Cardiac muscle cell (in vitro differentiated cells and primary cell): ENCODE results near the gene CSNK1A1. TPM values are rescaled to one million over a fixed set of nuclear protein-coding genes. Genes with fewer than 3 reads are reported as not detected.

Source experiments
- DNase-seq, 2 donors: peaks; one replicate each; pipeline versions ENCODE4 v3.0.0 to v3.0.0-alpha.2; 2010 to 2017; ENCODE audit warnings: low read depth in 1 of 2, low spot score in 1 of 2
- H3K27ac ChIP-seq: fragments of 200-600 bp; sonication (generic); 2 replicates; pipeline ENCODE4 v1.5.1; 2016
- H3K27me3 ChIP-seq: fragments of 200-600 bp; sonication (generic); 2 replicates; pipeline ENCODE4 v1.6.0; 2016; ENCODE audit warnings: control low read depth
- H3K36me3 ChIP-seq: fragments of 200-600 bp; sonication (generic); 2 replicates; pipeline ENCODE4 v1.5.1; 2016; ENCODE audit warnings: control low read depth
- H3K4me1 ChIP-seq: fragments of 200-600 bp; sonication (generic); 2 replicates; pipeline ENCODE4 v1.8.1; 2017; ENCODE audit warnings: low read depth, mild to moderate bottlenecking, mixed run types
- H3K4me3 ChIP-seq: fragments of 200-600 bp; sonication (generic); 2 replicates; pipeline ENCODE4 v1.5.1; 2016; ENCODE audit warnings: mild to moderate bottlenecking
- H3K9me3 ChIP-seq: fragments of 200-600 bp; sonication (generic); 2 replicates; pipeline ENCODE4 v1.5.1; 2017; ENCODE audit warnings: low read depth, mild to moderate bottlenecking, control low read depth
- polyA plus RNA-seq: library from polyadenylated mRNA; unstranded; fragments of >200 nt; fragmentation: Nextera tagmentation; extraction: Ambion mirVana; gene quantifications from 2 replicates; pipeline ENCODE4 v1.2.1, GENCODE V29; 2016
- total RNA-seq: library from RNA; depleted of rRNA; stranded (reverse); fragments of >200 nt; gene quantifications from 2 replicates; pipeline ENCODE4 v1.2.3, GENCODE V29; 2016
- TF ChIP-seq, protein P1 (sequence below): IDR thresholded peaks from 2 replicates; pipeline ENCODE4 v1.5.1; 2012; ENCODE audit warnings: low read depth, mild to moderate bottlenecking, low read length

Gene CSNK1A1
- total and polyA plus RNA-seq, 2 experiments from 2014 or later = 161 to 286 TPM

DNA sequence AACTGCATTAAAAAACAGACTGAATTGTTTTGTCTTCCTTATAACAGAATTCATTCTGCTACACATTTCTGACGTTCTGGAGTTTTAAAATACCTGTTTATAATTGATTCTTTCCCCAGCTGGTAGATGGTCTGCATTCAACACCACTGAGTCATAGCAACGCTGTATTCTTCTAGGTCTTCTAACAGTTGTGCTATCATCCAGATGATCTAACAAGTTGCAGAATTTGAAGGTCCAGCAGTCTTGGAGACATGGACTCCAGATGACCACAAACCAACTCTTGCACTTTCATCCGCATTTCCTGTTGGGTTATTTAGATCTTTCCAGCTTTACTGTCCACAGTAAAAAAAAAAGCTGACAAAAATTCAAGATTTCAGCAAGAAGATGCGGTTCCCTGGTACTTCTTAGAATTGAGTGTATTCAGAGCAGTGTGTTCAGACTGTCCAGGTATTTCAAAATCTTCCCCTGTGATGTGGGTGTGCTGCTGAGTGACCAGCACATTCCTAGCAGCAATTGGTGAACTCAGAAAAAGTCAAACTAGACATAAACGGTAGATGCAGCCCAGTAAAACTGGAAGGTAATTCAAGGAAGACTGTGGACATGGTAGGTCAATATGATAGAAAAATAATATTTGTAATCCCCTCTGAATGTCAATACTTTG lies 50.2 kb downstream of the CSNK1A1 start:
- no peaks in the 10 kb centered on the region for H3K4me1 ChIP-seq
- no peak overlapping the region for H3K4me3 ChIP-seq
- H3K36me3 ChIP-seq = peaks cover 73% of the 10 kb centered on the region
- DNase-seq = peak in 1 of 2 donors; percentile 24
- TF ChIP-seq, protein P1, sequence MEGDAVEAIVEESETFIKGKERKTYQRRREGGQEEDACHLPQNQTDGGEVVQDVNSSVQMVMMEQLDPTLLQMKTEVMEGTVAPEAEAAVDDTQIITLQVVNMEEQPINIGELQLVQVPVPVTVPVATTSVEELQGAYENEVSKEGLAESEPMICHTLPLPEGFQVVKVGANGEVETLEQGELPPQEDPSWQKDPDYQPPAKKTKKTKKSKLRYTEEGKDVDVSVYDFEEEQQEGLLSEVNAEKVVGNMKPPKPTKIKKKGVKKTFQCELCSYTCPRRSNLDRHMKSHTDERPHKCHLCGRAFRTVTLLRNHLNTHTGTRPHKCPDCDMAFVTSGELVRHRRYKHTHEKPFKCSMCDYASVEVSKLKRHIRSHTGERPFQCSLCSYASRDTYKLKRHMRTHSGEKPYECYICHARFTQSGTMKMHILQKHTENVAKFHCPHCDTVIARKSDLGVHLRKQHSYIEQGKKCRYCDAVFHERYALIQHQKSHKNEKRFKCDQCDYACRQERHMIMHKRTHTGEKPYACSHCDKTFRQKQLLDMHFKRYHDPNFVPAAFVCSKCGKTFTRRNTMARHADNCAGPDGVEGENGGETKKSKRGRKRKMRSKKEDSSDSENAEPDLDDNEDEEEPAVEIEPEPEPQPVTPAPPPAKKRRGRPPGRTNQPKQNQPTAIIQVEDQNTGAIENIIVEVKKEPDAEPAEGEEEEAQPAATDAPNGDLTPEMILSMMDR = no peak
- H3K9me3 ChIP-seq = no peaks in the 10 kb centered on the region
- peak overlapping the region; percentile 43 for H3K27ac ChIP-seq
- no peaks in the 10 kb centered on the region for H3K27me3 ChIP-seq

DNA sequence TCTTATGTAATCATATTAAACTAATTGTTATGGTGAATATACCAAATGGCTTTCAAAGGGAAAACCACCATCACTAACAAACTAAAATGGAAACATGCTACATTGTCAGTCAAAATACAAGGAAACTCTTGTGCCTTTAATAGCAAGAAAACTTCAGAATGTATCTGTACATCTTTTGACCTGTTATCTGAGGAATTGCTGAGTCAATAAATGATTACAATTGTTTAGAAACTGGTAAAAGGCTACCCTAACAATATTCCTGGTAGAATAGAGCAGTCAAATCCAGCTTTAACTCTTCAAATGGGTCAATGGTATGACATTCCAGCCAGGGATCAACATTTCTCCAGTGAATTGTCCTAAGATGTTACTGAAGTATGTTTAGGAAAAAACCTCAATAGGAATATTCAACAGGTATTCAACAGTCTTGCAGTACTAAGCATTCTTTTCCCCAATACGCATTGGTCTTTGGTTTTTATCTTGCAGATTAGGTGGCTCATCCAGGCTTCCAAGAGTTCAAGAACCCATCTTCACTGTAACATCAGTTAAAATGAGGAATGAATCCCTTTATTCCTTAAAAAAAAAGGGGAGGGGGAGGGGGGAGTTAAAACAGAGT lies 52.4 kb downstream of the CSNK1A1 start:
- Histone ChIP-seq H3K36me3 (peaks cover 68% of the 10 kb centered on the region), H3K27me3 (no peaks in the 10 kb centered on the region), H3K27ac (peak overlapping the region; percentile 61), H3K9me3 (no peaks in the 10 kb centered on the region), H3K4me1 (no peaks in the 10 kb centered on the region), H3K4me3 (no peak overlapping the region)
- TF ChIP-seq, protein P1 = no peak
- no peak for DNase-seq

DNA sequence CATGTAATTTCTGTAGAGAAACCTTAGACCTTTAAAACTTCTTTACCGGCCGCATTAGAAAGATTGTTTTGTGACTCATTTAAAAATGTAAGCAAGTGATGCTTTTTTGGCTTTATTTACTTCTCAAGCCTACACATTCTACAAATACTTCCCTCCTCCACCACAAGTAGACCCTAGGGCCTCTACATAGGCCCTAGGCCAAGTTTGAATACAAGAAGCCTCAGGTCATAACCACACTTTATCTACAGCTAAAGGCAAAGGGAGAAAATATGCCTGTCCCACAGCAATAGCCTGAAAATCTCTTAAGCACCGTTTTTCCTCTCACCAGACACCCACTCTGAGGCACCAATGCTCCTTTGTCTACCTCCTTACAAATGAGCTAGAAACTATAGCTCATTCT lies 53.9 kb downstream of the CSNK1A1 start:
- DNase-seq = peak in 1 of 2 donors; percentile 93
- no peaks in the 10 kb centered on the region for H3K4me1 ChIP-seq
- no peak overlapping the region for H3K4me3 ChIP-seq
- peaks cover 61% of the 10 kb centered on the region for H3K36me3 ChIP-seq
- H3K9me3 ChIP-seq = no peaks in the 10 kb centered on the region
- H3K27ac ChIP-seq = peak overlapping the region; percentile 61
- TF ChIP-seq, protein P1 = no peak
- H3K27me3 ChIP-seq = no peaks in the 10 kb centered on the region

DNA sequence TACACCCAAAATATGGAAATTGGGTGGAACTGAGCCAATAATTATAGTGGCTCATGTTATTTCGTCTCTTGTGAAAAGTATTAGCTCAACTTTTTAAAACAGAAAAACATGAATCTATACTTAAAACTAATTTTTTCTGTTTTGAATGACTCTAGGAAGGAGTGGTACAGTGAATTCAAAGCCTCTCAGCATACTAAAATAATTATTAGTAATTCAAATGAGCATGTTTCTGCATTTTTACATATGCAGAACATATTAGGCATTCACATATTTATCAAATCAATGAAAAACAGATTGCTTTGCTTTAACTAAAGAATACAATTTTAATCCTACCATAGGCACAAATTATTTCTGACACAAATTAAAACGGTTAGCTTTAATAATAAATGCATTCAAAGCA lies 54.3 kb downstream of the CSNK1A1 start:
- DNase-seq = no peak
- Histone ChIP-seq H3K4me1 (no peaks in the 10 kb centered on the region), H3K4me3 (no peak overlapping the region), H3K27me3 (no peaks in the 10 kb centered on the region), H3K36me3 (peaks cover 60% of the 10 kb centered on the region), H3K27ac (peak overlapping the region; percentile 61), H3K9me3 (no peaks in the 10 kb centered on the region)
- TF ChIP-seq, protein P1 = no peak

DNA sequence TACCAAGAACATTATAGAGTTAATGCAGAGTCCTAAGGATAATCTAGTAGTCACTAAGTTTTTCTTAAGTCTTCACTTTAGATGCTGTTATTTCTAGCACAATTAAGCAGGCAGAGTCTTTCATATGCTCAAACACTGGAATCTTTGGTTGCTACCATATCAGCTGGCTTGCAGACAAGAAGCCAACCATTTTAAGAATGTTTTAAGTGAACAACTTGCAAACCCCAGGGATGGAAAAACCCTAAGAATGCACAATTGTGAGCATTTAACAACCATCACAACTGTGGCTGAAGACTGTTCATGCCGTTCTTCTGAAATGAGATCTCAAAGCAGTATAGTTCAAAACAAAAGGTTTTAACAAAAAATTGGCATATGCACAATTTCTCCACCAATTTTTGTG lies 55.1 kb downstream of the CSNK1A1 start:
- H3K27me3 ChIP-seq = no peaks in the 10 kb centered on the region
- no peak overlapping the region for H3K4me3 ChIP-seq
- H3K36me3 ChIP-seq = peaks cover 52% of the 10 kb centered on the region
- no peaks in the 10 kb centered on the region for H3K4me1 ChIP-seq
- TF ChIP-seq, protein P1 = no peak
- peak overlapping the region; percentile 47 for H3K27ac ChIP-seq
- no peaks in the 10 kb centered on the region for H3K9me3 ChIP-seq
- DNase-seq = no peak
